B cell (primary cell): ENCODE results near the gene EFR3B. TPM values are rescaled to one million over a fixed set of nuclear protein-coding genes. Genes with fewer than 3 reads are reported as not detected.

Source experiments
- ATAC-seq: fragments of 200-7000 bp; cut with Tn5 transposase; one replicate; pipeline ENCODE4 v1.10.0; 2021; ENCODE audit warnings: low read depth, mild to moderate bottlenecking, moderate number of reproducible peaks, moderate library complexity
- CTCF ChIA-PET: fragments of 350-600 bp; sonication (Branson Sonifier 250); formaldehyde crosslinking; loops from one replicate; lab custom pipeline; 2021; ENCODE audit warnings: antibody characterized with exemption, inconsistent platforms; lab: Charles Lee
- POLR2A ChIA-PET: fragments of 350-600 bp; sonication (Branson Sonifier 250); formaldehyde crosslinking; loops from one replicate; lab custom pipeline; 2021; ENCODE audit warnings: antibody characterized with exemption; lab: Charles Lee
- DNase-seq: peaks from one replicate; pipeline ENCODE4 v3.0.0; 2013
- H2AFZ ChIP-seq: 2 replicates; pipeline ENCODE4 v1.6.1; 2012; ENCODE audit warnings: mild to moderate bottlenecking, low read depth, low read length; ENCODE audit not compliant: insufficient read depth, poor library complexity, severe bottlenecking
- H3K27ac ChIP-seq, 2 donors: 1 replicate in 1 of 2; 2 replicates in 1 of 2; pipeline ENCODE4 v1.5.1; 2012 to 2013; ENCODE audit warnings: low read length in 2 of 2, mild to moderate bottlenecking in 2 of 2, moderate library complexity in 1 of 2
- H3K27me3 ChIP-seq, 4 experiments: fragments of 200-600 bp in 1 of 4; sonication (generic) in 1 of 4; replicated peaks in 1 of 4; 1 replicate in 2 of 4; 2 replicates in 2 of 4; pipeline versions ENCODE4 v1.6.1 to v1.7.0; 2013 to 2016; ENCODE audit warnings: low read length in 3 of 4, mild to moderate bottlenecking in 2 of 4, mixed read lengths in 1 of 4, moderate library complexity in 1 of 4; ENCODE audit not compliant: insufficient read depth in 4 of 4, control insufficient read depth in 3 of 4; ENCODE audit errors: control extremely low read depth in 1 of 4
- H3K36me3 ChIP-seq, 2 experiments: replicated peaks in 1 of 2; 1 replicate in 1 of 2; 2 replicates in 1 of 2; pipeline versions ENCODE4 v1.6.1 to v1.7.1; 2013; ENCODE audit warnings: low read length in 1 of 2; ENCODE audit not compliant: insufficient read depth in 2 of 2, control insufficient read depth in 1 of 2; ENCODE audit errors: control extremely low read depth in 1 of 2, extremely low read depth in 1 of 2
- H3K4me1 ChIP-seq, 2 donors: fragments of 200-600 bp in 1 of 2; sonication (generic) in 1 of 2; 1 replicate in 1 of 2; 2 replicates in 1 of 2; pipeline versions ENCODE4 v1.5.1 to v1.6.1; 2013 to 2017; ENCODE audit warnings: low read length in 2 of 2; ENCODE audit not compliant: control insufficient read depth in 2 of 2, insufficient read depth in 2 of 2
- H3K4me2 ChIP-seq: replicated peaks from 2 replicates; pipeline ENCODE3; 2012; ENCODE audit warnings: mild to moderate bottlenecking, low read depth, low read length; ENCODE audit not compliant: poor library complexity, severe bottlenecking
- H3K4me3 ChIP-seq, 5 experiments: fragments of 200-600 bp in 1 of 5; sonication (generic) in 1 of 5; 1 replicate in 3 of 5; 2 replicates in 2 of 5; pipeline versions ENCODE4 v1.5.1 to v1.7.0; 2011 to 2016; ENCODE audit warnings: low read length in 4 of 5, mild to moderate bottlenecking in 4 of 5, low read depth in 2 of 5, control low read depth in 1 of 5, moderate library complexity in 1 of 5; ENCODE audit not compliant: insufficient read depth in 1 of 5; ENCODE audit errors: control extremely low read depth in 1 of 5, extremely low read depth in 1 of 5
- H3K79me2 ChIP-seq: fragments of 200-600 bp; sonication (generic); one replicate; pipeline ENCODE4 v1.6.0; 2016; ENCODE audit warnings: low read length; ENCODE audit not compliant: control insufficient read depth, insufficient read depth
- H3K9ac ChIP-seq: fragments of 200-600 bp; sonication (generic); 2 replicates; pipeline ENCODE4 v1.6.1; 2017; ENCODE audit warnings: mild to moderate bottlenecking, low read length, moderate library complexity
- H3K9me3 ChIP-seq, 3 donors: one replicate each; pipeline versions ENCODE4 v1.6.1 to v1.7.1; 2013; ENCODE audit warnings: low read length in 2 of 3; ENCODE audit not compliant: control insufficient read depth in 2 of 3, insufficient read depth in 1 of 3; ENCODE audit errors: control extremely low read depth in 1 of 3
- H4K20me1 ChIP-seq: 2 replicates; pipeline ENCODE4 v1.6.0; 2012; ENCODE audit warnings: mild to moderate bottlenecking, low read length; ENCODE audit not compliant: insufficient read depth, control insufficient read depth, poor library complexity, severe bottlenecking
- H3K27ac Mint-ChIP-seq: one replicate; pipeline ENCODE4 v1.8.0; 2021; ENCODE audit warnings: mixed read lengths
- H3K27me3 Mint-ChIP-seq: one replicate; pipeline ENCODE4 v1.8.0; 2021; ENCODE audit warnings: mixed read lengths
- H3K4me1 Mint-ChIP-seq: one replicate; pipeline ENCODE4 v1.8.0; 2021; ENCODE audit warnings: mixed read lengths
- H3K4me3 Mint-ChIP-seq: one replicate; pipeline ENCODE4 v1.8.0; 2021; ENCODE audit warnings: mixed read lengths
- H3K9me3 Mint-ChIP-seq: one replicate; pipeline ENCODE4 v1.8.0; 2022; ENCODE audit warnings: mixed read lengths; ENCODE audit not compliant: insufficient read depth
- CTCF ChIP-seq: fragments of 200-600 bp; IDR thresholded peaks from one replicate; pipeline ENCODE4 v1.8.0; 2022; ENCODE audit warnings: antibody characterized with exemption, mild to moderate bottlenecking
- EZH2 ChIP-seq: IDR thresholded peaks from 2 replicates; pipeline ENCODE4 v1.6.1; 2012; ENCODE audit warnings: borderline replicate concordance, low read depth, mild to moderate bottlenecking, moderate library complexity, low read length; ENCODE audit not compliant: insufficient read depth, poor library complexity, severe bottlenecking
- WGBS: methylation state at CpG from one replicate; pipeline ENCODE4 v1.1.5; 2013; ENCODE audit warnings: missing lambda C conversion rate; ENCODE audit not compliant: insufficient coverage; 5-methylcytosine and 5-hydroxymethylcytosine counted together
- intact Hi-C: fragments of 100-400 bp; cut with micrococcal nuclease; formaldehyde crosslinking; loops from one replicate; pipeline ENCODE4 v1.10.0; 2022
- polyA plus RNA-seq: library from polyadenylated mRNA; depleted of rRNA; stranded (reverse); fragments of >200 nt; gene quantifications from 2 replicates; pipeline ENCODE4 v1.2.3, GENCODE V29; 2012
- total RNA-seq, 2 donors: library from RNA; stranded (reverse); fragments of 120-200 nt in 1 of 2; gene quantifications; 1 replicate in 1 of 2; 2 replicates in 1 of 2; pipeline versions ENCODE4 v1.2.3 to v1.2.4, GENCODE V29; 2013 to 2022

EFR3B gene
- total and polyA plus RNA-seq, 2 donors (not counting 1 experiment from before 2014, with no cell fraction given), result 0.15 TPM; not detected in 1

GRCh38 chr2:25188405-25188804 is 146.5 kb downstream of the EFR3B start:
- no peak for ATAC-seq
- no CpG with 5 or more reads among the region's 4 CpGs for WGBS
- no peaks in the 10 kb centered on the region for H3K9me3 Mint-ChIP-seq
- peaks cover 20% of the 10 kb centered on the region for H3K27me3 Mint-ChIP-seq
- intact Hi-C loops, result no loop called here
- Histone ChIP-seq H3K4me3 (no peak overlapping the region), H4K20me1 (no peaks in the 10 kb centered on the region), H3K4me2 (no peak overlapping the region), H3K27me3 (no peaks in the 10 kb centered on the region), H3K9ac (no peak overlapping the region), H2AFZ (no peak overlapping the region), H3K4me1 (no peaks in the 10 kb centered on the region), H3K27ac (no peak overlapping the region), H3K9me3 (no peaks in the 10 kb centered on the region), H3K36me3 (no peaks in the 10 kb centered on the region), H3K79me2 (no peaks in the 10 kb centered on the region)
- DNase-seq, result no peak
- ChIA-PET CTCF (interaction anchor here (1.7 kb wide), 1 partner anchor 9 kb away, joined by 5 read pairs; no protein-coding TSS in a partner anchor), POLR2A (no interaction called here)
- H3K27ac Mint-ChIP-seq, result no peak overlapping the region
- no peak for TF ChIP-seq CTCF
- TF ChIP-seq EZH2, result no peak
- H3K4me1 Mint-ChIP-seq, result peaks cover 3% of the 10 kb centered on the region
- H3K4me3 Mint-ChIP-seq, result no peak overlapping the region

- Histone ChIP-seq H3K4me3 (no peak overlapping the region), H3K27ac (no peak overlapping the region), H3K4me2 (no peak overlapping the region), H3K9me3 (no peaks in the 10 kb centered on the region), H3K4me1 (no peaks in the 10 kb centered on the region), H3K36me3 (no peaks in the 10 kb centered on the region), H2AFZ (no peak overlapping the region), H3K9ac (no peak overlapping the region), H3K79me2 (no peaks in the 10 kb centered on the region), H4K20me1 (no peaks in the 10 kb centered on the region), H3K27me3 (no peaks in the 10 kb centered on the region)
- ATAC-seq (no peak), DNase-seq (no peak)
- POLR2A ChIA-PET, result no interaction called here
- no peaks in the 10 kb centered on the region for H3K9me3 Mint-ChIP-seq
- no peak overlapping the region for H3K27ac Mint-ChIP-seq
- intact Hi-C loops, result no loop called here
- CTCF ChIA-PET, result interaction anchor here (1.0 kb wide), 1 partner anchor 25 kb away, joined by 4 read pairs; no protein-coding TSS in a partner anchor
- H3K4me3 Mint-ChIP-seq, result no peak overlapping the region
- H3K27me3 Mint-ChIP-seq, result peaks cover 12% of the 10 kb centered on the region
- TF ChIP-seq EZH2, result no peak
- TF ChIP-seq CTCF, result no peak
- peaks cover 3% of the 10 kb centered on the region for H3K4me1 Mint-ChIP-seq
- WGBS, result 100% methylated on average over 1 of the region's 5 CpGs
Measured at GRCh38 chr2:25190536-25190935, 148.7 kb downstream of the EFR3B start.
